PC-3 (cell line): Measurements from ENCODE around the gene MAGEA4.

Source experiments
- CTCF ChIP-seq: fragments of 300-600 bp; sonication (generic); conservative IDR thresholded peaks from 2 replicates; pipeline ENCODE4 v1.5.1; 2017; ENCODE audit warnings: antibody characterized with exemption, low read depth, mild to moderate bottlenecking, low read length
- EZH2 ChIP-seq: fragments of 300-600 bp; sonication (generic); IDR thresholded peaks from one replicate; pipeline ENCODE4 v1.6.1; 2017; ENCODE audit warnings: antibody characterized with exemption, mild to moderate bottlenecking, low read length; ENCODE audit not compliant: unreplicated experiment
- EZH2phosphoT487 ChIP-seq: fragments of 300-600 bp; sonication (generic); IDR thresholded peaks from 2 replicates; pipeline ENCODE4 v1.6.1; 2018; ENCODE audit warnings: mild to moderate bottlenecking, antibody characterized with exemption, low read length, borderline replicate concordance

GRCh38 chrX:151954730-151955129, 42.0 kb downstream of the MAGEA4 start:
- TF ChIP-seq CTCF (no peak), EZH2 (no peak), EZH2phosphoT487 (no peak)
